Chondrocyte (in vitro differentiated cells): Measurements from ENCODE around the gene ZAR1L. TPM values are rescaled to one million over a fixed set of nuclear protein-coding genes. Genes with fewer than 3 reads are reported as not detected.

Experiments
- DNase-seq: peaks from one replicate; pipeline ENCODE4 v3.0.0; 2021; ENCODE audit warnings: mixed read lengths, low spot score
- H3K27ac Mint-ChIP-seq: one replicate; pipeline ENCODE4 v1.8.0; 2021; ENCODE audit warnings: mild to moderate bottlenecking, moderate library complexity, mixed read lengths; ENCODE audit not compliant: unreplicated experiment
- H3K27me3 Mint-ChIP-seq: 2 replicates; pipeline ENCODE4 v1.8.0; 2021; ENCODE audit warnings: low read depth, mixed read lengths
- H3K36me3 Mint-ChIP-seq: 2 replicates; pipeline ENCODE4 v1.8.0; 2021; ENCODE audit warnings: low read depth, mixed read lengths
- H3K4me1 Mint-ChIP-seq: 2 replicates; pipeline ENCODE4 v1.8.0; 2021; ENCODE audit warnings: low read depth, mild to moderate bottlenecking, mixed read lengths
- H3K4me3 Mint-ChIP-seq: one replicate; pipeline ENCODE4 v1.8.0; 2021; ENCODE audit warnings: mild to moderate bottlenecking, moderate library complexity, mixed read lengths; ENCODE audit not compliant: unreplicated experiment
- H3K9me3 Mint-ChIP-seq: 2 replicates; pipeline ENCODE4 v1.8.0; 2021; ENCODE audit warnings: low read depth, mixed read lengths
- total RNA-seq: library from RNA; stranded (reverse); gene quantifications from 3 replicates; pipeline ENCODE4 v1.2.1, GENCODE V29; 2021
- TF ChIP-seq, protein P1 (sequence below): fragments of 200-600 bp; sonication (generic); IDR thresholded peaks from 2 replicates; pipeline ENCODE4 v1.5.0; 2021; ENCODE audit warnings: antibody characterized with exemption, mild to moderate bottlenecking, moderate library complexity

Gene ZAR1L
- total RNA-seq, 1 donor from 2014 or later = not detected

GRCh38 chr13:32340914-32341313, 25.8 kb upstream of the ZAR1L start:
- H3K4me3 Mint-ChIP-seq = no peak overlapping the region
- TF ChIP-seq, protein P1, sequence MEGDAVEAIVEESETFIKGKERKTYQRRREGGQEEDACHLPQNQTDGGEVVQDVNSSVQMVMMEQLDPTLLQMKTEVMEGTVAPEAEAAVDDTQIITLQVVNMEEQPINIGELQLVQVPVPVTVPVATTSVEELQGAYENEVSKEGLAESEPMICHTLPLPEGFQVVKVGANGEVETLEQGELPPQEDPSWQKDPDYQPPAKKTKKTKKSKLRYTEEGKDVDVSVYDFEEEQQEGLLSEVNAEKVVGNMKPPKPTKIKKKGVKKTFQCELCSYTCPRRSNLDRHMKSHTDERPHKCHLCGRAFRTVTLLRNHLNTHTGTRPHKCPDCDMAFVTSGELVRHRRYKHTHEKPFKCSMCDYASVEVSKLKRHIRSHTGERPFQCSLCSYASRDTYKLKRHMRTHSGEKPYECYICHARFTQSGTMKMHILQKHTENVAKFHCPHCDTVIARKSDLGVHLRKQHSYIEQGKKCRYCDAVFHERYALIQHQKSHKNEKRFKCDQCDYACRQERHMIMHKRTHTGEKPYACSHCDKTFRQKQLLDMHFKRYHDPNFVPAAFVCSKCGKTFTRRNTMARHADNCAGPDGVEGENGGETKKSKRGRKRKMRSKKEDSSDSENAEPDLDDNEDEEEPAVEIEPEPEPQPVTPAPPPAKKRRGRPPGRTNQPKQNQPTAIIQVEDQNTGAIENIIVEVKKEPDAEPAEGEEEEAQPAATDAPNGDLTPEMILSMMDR = no peak
- no peaks in the 10 kb centered on the region for H3K4me1 Mint-ChIP-seq
- DNase-seq = no peak
- no peak overlapping the region for H3K27ac Mint-ChIP-seq
- no peaks in the 10 kb centered on the region for H3K9me3 Mint-ChIP-seq
- no peaks in the 10 kb centered on the region for H3K36me3 Mint-ChIP-seq
- no peaks in the 10 kb centered on the region for H3K27me3 Mint-ChIP-seq

- Mint-ChIP-seq H3K27me3 (no peaks in the 10 kb centered on the region), H3K36me3 (peaks cover 8% of the 10 kb centered on the region), H3K27ac (no peak overlapping the region), H3K9me3 (no peaks in the 10 kb centered on the region), H3K4me1 (peaks cover 4% of the 10 kb centered on the region), H3K4me3 (no peak overlapping the region)
- no peak for DNase-seq
- TF ChIP-seq, protein P1 = no peak
Observed at GRCh38 chr13:32334671-32335070, 19.5 kb upstream of the ZAR1L start.

GRCh38 chr13:32330441-32330840, 15.3 kb upstream of the ZAR1L start:
- Mint-ChIP-seq H3K9me3 (no peaks in the 10 kb centered on the region), H3K27ac (no peak overlapping the region), H3K4me3 (no peak overlapping the region), H3K36me3 (peaks cover 8% of the 10 kb centered on the region), H3K27me3 (no peaks in the 10 kb centered on the region), H3K4me1 (peaks cover 4% of the 10 kb centered on the region)
- no peak for DNase-seq
- TF ChIP-seq, protein P1 = no peak

GRCh38 chr13:32323912-32324311, 8.7 kb upstream of the ZAR1L start:
- Mint-ChIP-seq H3K27ac (peak overlapping the region; percentile 93), H3K9me3 (no peaks in the 10 kb centered on the region), H3K4me3 (no peak overlapping the region), H3K27me3 (no peaks in the 10 kb centered on the region), H3K36me3 (no peaks in the 10 kb centered on the region), H3K4me1 (peaks cover 14% of the 10 kb centered on the region)
- TF ChIP-seq, protein P1 = no peak
- DNase-seq = no peak

DNA sequence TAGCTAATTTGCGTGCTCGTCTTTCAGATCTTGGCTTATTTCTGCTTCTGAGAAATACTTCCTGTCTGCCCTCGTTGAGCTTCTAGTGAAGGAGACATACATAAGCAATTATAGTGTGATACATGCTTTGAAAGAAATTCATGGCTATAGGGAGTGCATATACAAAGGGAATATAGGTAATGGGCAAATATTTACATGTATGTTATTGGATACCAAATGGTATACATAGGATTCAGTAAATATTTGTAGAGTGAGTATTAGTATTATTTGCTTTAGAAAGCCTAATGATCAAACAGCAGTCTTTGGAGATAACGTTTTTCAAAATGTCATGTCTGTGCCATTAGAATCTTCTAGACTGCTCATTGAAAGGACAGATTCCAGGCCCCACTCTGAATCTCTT, 5.4 kb upstream of the ZAR1L start:
- Mint-ChIP-seq H3K27me3 (no peaks in the 10 kb centered on the region), H3K4me1 (peaks cover 26% of the 10 kb centered on the region), H3K27ac (no peak overlapping the region), H3K4me3 (no peak overlapping the region), H3K9me3 (no peaks in the 10 kb centered on the region), H3K36me3 (no peaks in the 10 kb centered on the region)
- TF ChIP-seq, protein P1 = no peak
- no peak for DNase-seq
